GM18951 (cell line): ENCODE results near the gene RAP1GAP.

ENCODE experiments used
- POLR2A ChIP-seq: IDR thresholded peaks from 4 replicates; pipeline ENCODE4 v1.6.1; 2011; ENCODE audit warnings: mild to moderate bottlenecking; ENCODE audit not compliant: insufficient read length, insufficient read depth; ENCODE audit errors: extremely low read depth
- in situ Hi-C: fragments of 300-500 bp; cut with MboI; formaldehyde crosslinking; loops from one replicate; pipeline ENCODE4 v1.12.0; 2022; ENCODE audit warnings: low sequenced_read_pairs, mixed read lengths, inconsistent platforms; ENCODE audit not compliant: unreplicated experiment

The RAP1GAP gene

GRCh38 chr1:21663951-21664805, 5.0 kb downstream of the RAP1GAP start:
- in situ Hi-C loops, result no loop called here
- no peak for TF ChIP-seq POLR2A

GRCh38 chr1:21663248-21663950, 5.8 kb downstream of the RAP1GAP start:
- TF ChIP-seq POLR2A, result no peak
- in situ Hi-C loops, result no loop called here

DNA sequence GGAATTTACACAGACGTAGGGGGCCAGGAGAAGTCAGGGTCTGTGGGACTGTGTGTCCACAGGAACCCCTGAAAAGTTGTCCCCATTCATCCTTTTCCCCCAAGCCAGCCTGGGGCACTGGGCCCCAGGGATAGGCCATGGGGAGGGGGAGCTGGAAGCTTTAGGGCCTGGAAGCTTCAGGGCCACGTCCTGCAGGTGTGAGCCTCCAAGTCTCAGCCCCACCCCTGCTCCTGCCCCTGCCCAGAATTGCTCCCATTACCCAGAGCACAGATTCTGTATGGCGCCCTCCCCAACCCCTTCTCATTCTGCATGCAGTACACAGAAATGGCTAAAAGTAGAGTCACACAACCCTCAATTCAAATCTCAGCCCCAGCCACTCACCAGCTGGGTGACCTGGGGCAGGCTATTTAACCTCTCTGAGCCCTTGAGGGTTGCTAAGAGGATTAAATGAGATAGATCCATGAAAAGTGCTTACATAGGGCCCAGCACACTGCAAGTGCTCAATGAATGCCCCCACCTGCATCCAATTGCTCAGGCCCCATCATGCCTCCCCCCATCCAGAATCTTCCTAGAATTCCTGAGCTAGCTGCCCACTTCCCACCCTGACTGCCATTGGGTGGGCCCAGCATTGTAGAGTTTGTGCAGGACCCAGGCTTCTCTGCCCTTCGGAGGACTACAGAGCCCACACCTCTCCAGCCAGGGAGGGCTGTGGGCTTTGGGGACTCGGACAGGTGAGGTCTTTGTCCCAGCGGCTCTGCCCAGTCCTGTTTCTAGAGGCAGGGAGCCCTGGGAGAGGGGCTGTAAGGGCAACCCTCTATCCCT, 6.5 kb downstream of the RAP1GAP start:
- in situ Hi-C loops, result no loop called here

GRCh38 chr1:21661886-21662285, 7.3 kb downstream of the RAP1GAP start:
- in situ Hi-C loops, result no loop called here

More for the DNA sequence above, 6.5 kb downstream of the RAP1GAP start:
- no peak for TF ChIP-seq POLR2A

DNA sequence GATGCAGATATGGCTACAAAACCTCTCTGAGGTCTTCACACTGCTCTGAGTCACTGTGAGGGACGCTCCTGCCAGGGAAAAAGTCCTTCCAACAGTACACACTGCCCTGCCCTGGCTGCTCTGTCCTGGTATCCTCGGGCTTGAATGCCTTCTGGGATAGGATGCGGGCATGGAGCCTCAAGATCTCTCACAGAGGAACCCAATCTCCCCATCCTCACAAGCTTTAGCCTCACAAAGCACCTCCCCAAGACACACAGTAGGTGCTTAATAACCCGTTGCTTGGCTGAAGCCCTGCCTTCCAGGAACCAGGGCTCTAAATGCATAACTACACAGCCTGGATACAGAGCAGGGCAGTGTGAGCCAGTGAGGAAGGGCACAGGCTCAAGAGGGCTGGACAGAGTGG, 9.2 kb downstream of the RAP1GAP start:
- no peak for TF ChIP-seq POLR2A
- in situ Hi-C loops, result no loop called here

More at GRCh38 chr1:21661886-21662285, 7.3 kb downstream of the RAP1GAP start:
- no peak for TF ChIP-seq POLR2A

GRCh38 chr1:21659099-21659923, 9.8 kb downstream of the RAP1GAP start:
- in situ Hi-C loops, result no loop called here
- TF ChIP-seq POLR2A, result no peak

DNA sequence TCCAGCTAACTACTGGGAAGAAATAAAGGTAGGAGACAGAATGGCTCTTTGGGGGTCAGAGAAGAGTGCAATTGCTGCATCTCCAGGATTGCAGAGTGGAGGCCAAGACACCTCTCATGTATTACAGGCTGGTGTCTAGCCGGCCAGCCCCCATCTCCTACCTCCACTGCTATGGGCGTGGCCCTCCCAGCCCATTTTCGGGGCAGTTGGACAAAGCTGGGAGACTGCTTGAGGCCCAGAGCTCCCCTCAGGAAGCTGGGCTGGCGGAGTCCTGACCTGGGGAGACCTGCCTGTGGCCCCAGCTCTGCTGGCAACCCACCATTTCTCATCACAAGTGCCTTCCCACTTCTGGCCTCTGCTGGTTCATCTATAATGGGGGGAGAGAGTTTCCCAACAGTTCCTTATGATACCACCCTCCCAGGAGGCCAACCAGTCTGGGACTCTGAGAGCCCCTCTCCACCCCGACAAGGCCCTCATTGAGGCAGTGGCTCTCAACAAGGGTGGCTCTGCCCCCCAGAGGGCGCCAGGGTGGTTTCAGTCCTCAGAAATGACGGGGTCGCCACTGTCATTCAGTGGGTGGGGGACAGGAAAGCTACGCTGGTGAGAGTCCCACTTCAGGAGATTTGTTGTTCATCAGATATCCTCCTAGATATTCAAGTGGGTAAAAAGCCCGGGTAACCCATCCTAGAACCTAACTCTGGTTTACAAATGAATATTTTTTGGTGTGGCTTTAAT, 11.5 kb downstream of the RAP1GAP start:
- in situ Hi-C loops, result no loop called here
- TF ChIP-seq POLR2A, result no peak

- in situ Hi-C loops, result no loop called here
- no peak for TF ChIP-seq POLR2A
Observed at GRCh38 chr1:21655748-21656147, 13.4 kb downstream of the RAP1GAP start.

- TF ChIP-seq POLR2A, result no peak
- in situ Hi-C loops, result no loop called here
Observed at GRCh38 chr1:21655259-21655658, 13.9 kb downstream of the RAP1GAP start.

- in situ Hi-C loops, result no loop called here
Observed at GRCh38 chr1:21654209-21654608, 14.9 kb downstream of the RAP1GAP start.

DNA sequence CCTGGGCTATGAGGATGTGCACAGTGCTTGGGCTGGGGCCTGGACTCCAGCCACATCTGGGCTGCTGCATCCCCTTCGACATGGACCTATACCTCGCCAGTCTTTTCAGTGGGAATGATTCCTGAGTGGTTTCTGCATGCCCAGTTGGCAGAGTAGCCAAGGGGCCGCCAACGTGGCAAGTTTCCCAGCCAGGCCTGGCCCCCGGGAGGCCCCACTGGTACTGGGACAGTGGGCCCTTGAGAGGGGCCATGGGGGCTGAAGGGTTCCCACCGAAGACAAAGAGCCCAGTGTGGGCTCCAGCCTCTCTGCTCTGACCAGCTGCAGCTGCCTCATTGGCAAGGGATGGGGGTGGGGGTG, 15.4 kb downstream of the RAP1GAP start:
- in situ Hi-C loops, result no loop called here
- no peak for TF ChIP-seq POLR2A

More at GRCh38 chr1:21654209-21654608, 14.9 kb downstream of the RAP1GAP start:
- TF ChIP-seq POLR2A, result no peak
